Keratinocyte (primary cell): ENCODE results near the gene CORO7. TPM values are rescaled to one million over a fixed set of nuclear protein-coding genes. Genes with fewer than 3 reads are reported as not detected.
A peak's percentile ranks its signal among the peaks of the same experiment; 100 is the strongest.

ENCODE experiments used
- DNase-seq: peaks from one replicate; pipeline ENCODE4 v3.0.0-alpha.2; 2011; ENCODE audit warnings: low read depth, missing footprints, low spot score
- FAIRE-seq: peaks from 2 replicates; lab custom pipeline; 2011; peaks lifted over from hg19 to GRCh38; lab: Jason Lieb, UNC
- H2AFZ ChIP-seq: 2 replicates; pipeline ENCODE4 v1.6.0; 2012; ENCODE audit warnings: low read length, control low read depth, inconsistent platforms; ENCODE audit not compliant: control insufficient read depth
- H3K27ac ChIP-seq: 2 replicates; pipeline ENCODE4 v1.5.1; 2011; ENCODE audit warnings: low read length; ENCODE audit not compliant: control insufficient read depth, insufficient read depth
- H3K27me3 ChIP-seq: 3 replicates; pipeline ENCODE4 v1.6.0; 2011; ENCODE audit warnings: low read length; ENCODE audit not compliant: control insufficient read depth, insufficient read depth; ENCODE audit errors: extremely low read depth
- H3K36me3 ChIP-seq, 2 experiments: 2 replicates in 1 of 2; 3 replicates in 1 of 2; pipeline ENCODE4 v1.5.1; 2011; ENCODE audit warnings: low read length in 2 of 2, mild to moderate bottlenecking in 1 of 2; ENCODE audit not compliant: control insufficient read depth in 2 of 2, insufficient read depth in 2 of 2; ENCODE audit errors: extremely low read depth in 1 of 2
- H3K4me1 ChIP-seq: 3 replicates; pipeline ENCODE4 v1.5.1; 2011; ENCODE audit warnings: low read length; ENCODE audit not compliant: control insufficient read depth, insufficient read depth; ENCODE audit errors: extremely low read depth
- H3K4me2 ChIP-seq: 3 replicates; pipeline ENCODE4 v1.6.0; 2011; ENCODE audit warnings: low read depth, low read length; ENCODE audit not compliant: control insufficient read depth, insufficient read depth; ENCODE audit errors: extremely low read depth
- H3K4me3 ChIP-seq, 3 experiments: fragments of 200-600 bp in 1 of 3; sonication (generic) in 1 of 3; 2 replicates in 2 of 3; 3 replicates in 1 of 3; pipeline ENCODE4 v1.5.1; 2011 to 2016; ENCODE audit warnings: low read length in 3 of 3, mild to moderate bottlenecking in 3 of 3, control low read depth in 2 of 3, inconsistent platforms in 1 of 3, low read depth in 1 of 3, mixed read lengths in 1 of 3, mixed run types in 1 of 3, moderate library complexity in 1 of 3; ENCODE audit not compliant: control insufficient read depth in 2 of 3, insufficient read depth in 2 of 3; ENCODE audit errors: extremely low read depth in 1 of 3
- H3K79me2 ChIP-seq: 2 replicates; pipeline ENCODE4 v1.6.0; 2012; ENCODE audit warnings: low read length; ENCODE audit not compliant: control insufficient read depth, insufficient read depth
- H3K9ac ChIP-seq: 3 replicates; pipeline ENCODE4 v1.6.0; 2011; ENCODE audit warnings: low read length; ENCODE audit not compliant: control insufficient read depth, insufficient read depth; ENCODE audit errors: extremely low read depth
- H3K9me1 ChIP-seq: 3 replicates; pipeline ENCODE4 v1.6.0; 2011; ENCODE audit warnings: low read length; ENCODE audit not compliant: control insufficient read depth, insufficient read depth; ENCODE audit errors: extremely low read depth
- H3K9me3 ChIP-seq: 2 replicates; pipeline ENCODE4 v1.5.1; 2012; ENCODE audit warnings: low read depth, low read length; ENCODE audit not compliant: control insufficient read depth
- H4K20me1 ChIP-seq: 3 replicates; pipeline ENCODE4 v1.6.0; 2011; ENCODE audit warnings: low read length; ENCODE audit not compliant: control insufficient read depth, insufficient read depth; ENCODE audit errors: extremely low read depth
- EZH2 ChIP-seq: IDR thresholded peaks from one replicate; pipeline ENCODE4 v1.6.1; 2012; ENCODE audit warnings: inconsistent platforms, mild to moderate bottlenecking, low read length, moderate library complexity
- dilution Hi-C: fragments of 300-500 bp; cut with MboI; formaldehyde crosslinking; loops from one replicate; pipeline ENCODE4 v1.7.0; 2020; ENCODE audit warnings: low sequenced_read_pairs; ENCODE audit not compliant: extremely low pct_ligation_motif_present
- polyA plus RNA-seq, 5 experiments: library from polyadenylated mRNA; depleted of rRNA in 3 of 5; stranded (reverse) in 3 of 5; stranded (forward) in 1 of 5; unstranded in 1 of 5; fragments of >200 nt; gene quantifications; 1 replicate in 1 of 5; 2 replicates in 3 of 5; 3 replicates in 1 of 5; pipeline versions ENCODE4 v1.2.1 to v1.2.3, GENCODE V29; 2011 to 2012; ENCODE audit warnings: missing spikeins in 2 of 5, low read depth in 1 of 5, low replicate concordance in 1 of 5
- TF ChIP-seq, protein P1 (sequence below), 3 experiments: IDR thresholded peaks in 1 of 3; conservative IDR thresholded peaks in 1 of 3; optimal IDR thresholded peaks in 1 of 3; 2 replicates in 2 of 3; 3 replicates in 1 of 3; pipeline versions ENCODE3 to v1.5.1; 2011; ENCODE audit warnings: low read length in 3 of 3, mild to moderate bottlenecking in 3 of 3, moderate library complexity in 2 of 3, control low read depth in 1 of 3, inconsistent platforms in 1 of 3; ENCODE audit not compliant: insufficient read depth in 2 of 3; ENCODE audit errors: extremely low read depth in 1 of 3

CORO7 gene
- polyA plus RNA-seq, 1 donor (not counting 4 experiments of a cell fraction or from before 2014, with no cell fraction given) = 8.4 TPM

GRCh38 chr16:4415538-4416199 is 727 bp downstream of the CORO7 start:
- dilution Hi-C loops = no loop called here
- TF ChIP-seq, protein P1, sequence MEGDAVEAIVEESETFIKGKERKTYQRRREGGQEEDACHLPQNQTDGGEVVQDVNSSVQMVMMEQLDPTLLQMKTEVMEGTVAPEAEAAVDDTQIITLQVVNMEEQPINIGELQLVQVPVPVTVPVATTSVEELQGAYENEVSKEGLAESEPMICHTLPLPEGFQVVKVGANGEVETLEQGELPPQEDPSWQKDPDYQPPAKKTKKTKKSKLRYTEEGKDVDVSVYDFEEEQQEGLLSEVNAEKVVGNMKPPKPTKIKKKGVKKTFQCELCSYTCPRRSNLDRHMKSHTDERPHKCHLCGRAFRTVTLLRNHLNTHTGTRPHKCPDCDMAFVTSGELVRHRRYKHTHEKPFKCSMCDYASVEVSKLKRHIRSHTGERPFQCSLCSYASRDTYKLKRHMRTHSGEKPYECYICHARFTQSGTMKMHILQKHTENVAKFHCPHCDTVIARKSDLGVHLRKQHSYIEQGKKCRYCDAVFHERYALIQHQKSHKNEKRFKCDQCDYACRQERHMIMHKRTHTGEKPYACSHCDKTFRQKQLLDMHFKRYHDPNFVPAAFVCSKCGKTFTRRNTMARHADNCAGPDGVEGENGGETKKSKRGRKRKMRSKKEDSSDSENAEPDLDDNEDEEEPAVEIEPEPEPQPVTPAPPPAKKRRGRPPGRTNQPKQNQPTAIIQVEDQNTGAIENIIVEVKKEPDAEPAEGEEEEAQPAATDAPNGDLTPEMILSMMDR (optimal IDR thresholded peaks at IDR 0.05 in 1 of 3, IDR thresholded peaks at IDR 0.05 in 1 of 3, conservative IDR thresholded peaks at IDR 0.05 in 1 of 3; ENCODE audit: extremely low read depth in 1 of 3, insufficient read depth in 2 of 3, low read length in 3 of 3) = no peak
- no peak for TF ChIP-seq EZH2

GRCh38 chr16:4414187-4414917 is 2.0 kb downstream of the CORO7 start:
- no peak overlapping the region for H3K9ac ChIP-seq
- H2AFZ ChIP-seq = no peak overlapping the region
- peaks cover 8% of the 10 kb centered on the region for H4K20me1 ChIP-seq
- no peaks in the 10 kb centered on the region for H3K9me1 ChIP-seq
- H3K27me3 ChIP-seq = no peaks in the 10 kb centered on the region
- peaks cover 11% of the 10 kb centered on the region for H3K4me1 ChIP-seq
- no peak overlapping the region for H3K4me3 ChIP-seq
- FAIRE-seq (no peak), DNase-seq (no peak)
- H3K4me2 ChIP-seq = no peak overlapping the region
- dilution Hi-C loops = no loop called here
- H3K79me2 ChIP-seq = peaks cover 30% of the 10 kb centered on the region
- TF ChIP-seq, protein P1 (optimal IDR thresholded peaks at IDR 0.05 in 1 of 3, IDR thresholded peaks at IDR 0.05 in 1 of 3, conservative IDR thresholded peaks at IDR 0.05 in 1 of 3; ENCODE audit: extremely low read depth in 1 of 3, insufficient read depth in 2 of 3, low read length in 3 of 3) = no peak
- no peak for TF ChIP-seq EZH2
- H3K36me3 ChIP-seq = peaks cover 5 to 11% of the 10 kb centered on the region in 2 experiments
- no peak overlapping the region for H3K27ac ChIP-seq
- H3K9me3 ChIP-seq = no peaks in the 10 kb centered on the region

More at GRCh38 chr16:4415538-4416199, 727 bp downstream of the CORO7 start:
- H3K79me2 ChIP-seq = peaks cover 30% of the 10 kb centered on the region
- peak overlapping the region; percentile 80 for H3K9ac ChIP-seq
- H2AFZ ChIP-seq = peak overlapping the region; percentile 68
- no peaks in the 10 kb centered on the region for H3K27me3 ChIP-seq
- FAIRE-seq (no peak), DNase-seq (no peak)
- peak overlapping the region; percentile 71 to 91 (median 82) for H3K4me3 ChIP-seq
- peaks cover 8% of the 10 kb centered on the region for H3K4me1 ChIP-seq
- H3K9me1 ChIP-seq = no peaks in the 10 kb centered on the region
- peaks cover 3% of the 10 kb centered on the region for H4K20me1 ChIP-seq
- no peaks in the 10 kb centered on the region for H3K9me3 ChIP-seq
- peak overlapping the region; percentile 64 for H3K27ac ChIP-seq
- H3K36me3 ChIP-seq = peaks cover 5 to 11% of the 10 kb centered on the region in 2 experiments
- H3K4me2 ChIP-seq = peak overlapping the region; percentile 93
